HG02938 (cell line): ENCODE data around the gene TRPV4.

Experiments
- ATAC-seq: cut with Tn5 transposase; IDR thresholded peaks from one replicate; pipeline ENCODE4 v1.9.1; 2021; ENCODE audit warnings: mild to moderate bottlenecking, moderate library complexity; ENCODE audit not compliant: unreplicated experiment

TRPV4 gene

DNA sequence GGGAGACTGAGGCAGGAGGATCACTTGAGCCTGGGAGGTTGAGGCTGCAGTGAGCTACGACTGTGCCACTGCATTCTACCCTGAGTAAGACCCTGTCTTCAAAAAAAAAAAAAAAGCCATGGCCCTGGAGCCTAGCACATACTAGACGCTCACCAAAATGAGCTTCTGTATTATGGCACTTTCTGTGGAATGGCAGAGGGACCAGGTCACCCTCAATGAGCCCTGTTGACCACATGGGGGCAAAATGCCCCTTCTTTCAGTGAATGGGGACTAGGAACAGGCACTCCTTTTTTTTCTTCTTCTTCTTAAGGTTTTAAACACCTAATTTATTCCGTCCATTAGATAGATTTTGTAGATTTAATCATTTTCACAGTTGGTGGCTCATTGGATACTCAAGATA, 69.1 kb downstream of the TRPV4 start:
- no peak for ATAC-seq

DNA sequence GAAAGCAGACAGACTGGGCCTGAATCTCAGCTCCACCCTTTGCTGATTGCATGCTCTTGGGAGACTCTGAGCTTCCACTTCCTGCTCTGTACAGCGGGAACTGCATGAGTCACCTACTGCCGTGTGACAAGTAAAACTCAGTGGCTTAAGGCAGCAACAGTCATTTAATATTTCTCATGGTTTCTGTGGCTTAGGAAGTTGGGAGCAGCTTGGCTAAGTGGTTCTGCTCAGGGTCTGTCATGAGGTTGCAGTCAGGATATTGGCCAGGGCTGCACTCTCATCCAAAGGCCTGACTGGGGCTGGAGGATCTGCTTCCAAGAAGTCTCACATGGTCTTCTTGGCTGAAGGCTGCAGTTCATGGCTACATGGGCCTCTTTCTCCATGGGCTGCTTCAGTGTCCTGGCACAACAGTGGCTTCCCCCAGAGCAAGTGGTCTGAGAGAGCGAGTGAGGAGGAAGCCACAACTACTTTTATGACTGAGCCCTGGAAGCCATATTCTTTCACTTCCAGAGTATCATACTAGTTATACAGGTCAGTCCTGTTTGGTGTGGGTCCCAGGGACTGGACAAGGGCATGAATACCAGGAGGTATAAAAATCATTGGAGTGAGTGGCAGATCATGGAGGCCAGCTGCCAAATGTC, 69.9 kb downstream of the TRPV4 start:
- no peak for ATAC-seq

DNA sequence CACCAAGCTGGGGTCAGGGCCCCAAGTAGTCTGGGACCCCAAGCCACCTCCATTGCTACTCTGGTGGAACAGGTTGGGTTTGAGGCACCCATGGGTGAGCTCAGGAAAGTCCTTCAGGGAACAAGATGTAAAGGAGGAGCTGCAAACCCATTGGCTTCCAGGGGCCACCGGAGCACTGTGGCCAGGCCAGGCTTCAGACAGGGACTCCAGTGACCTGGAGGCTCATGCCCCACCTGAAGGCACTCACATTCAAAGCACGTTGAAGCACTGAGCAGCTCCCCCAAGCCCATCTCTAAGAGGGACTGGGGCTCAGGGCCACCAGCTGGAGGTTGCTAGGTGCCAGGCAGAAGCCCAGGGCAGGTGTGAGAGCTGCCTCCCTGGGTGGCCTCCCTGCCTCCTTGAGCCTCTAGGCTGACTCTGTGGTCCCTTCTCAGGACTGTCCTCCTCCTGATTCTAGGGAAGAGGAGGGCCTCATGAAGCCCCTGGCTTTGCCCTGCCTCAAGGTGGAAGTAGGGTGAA, 70.5 kb downstream of the TRPV4 start:
- ATAC-seq, result no peak

DNA sequence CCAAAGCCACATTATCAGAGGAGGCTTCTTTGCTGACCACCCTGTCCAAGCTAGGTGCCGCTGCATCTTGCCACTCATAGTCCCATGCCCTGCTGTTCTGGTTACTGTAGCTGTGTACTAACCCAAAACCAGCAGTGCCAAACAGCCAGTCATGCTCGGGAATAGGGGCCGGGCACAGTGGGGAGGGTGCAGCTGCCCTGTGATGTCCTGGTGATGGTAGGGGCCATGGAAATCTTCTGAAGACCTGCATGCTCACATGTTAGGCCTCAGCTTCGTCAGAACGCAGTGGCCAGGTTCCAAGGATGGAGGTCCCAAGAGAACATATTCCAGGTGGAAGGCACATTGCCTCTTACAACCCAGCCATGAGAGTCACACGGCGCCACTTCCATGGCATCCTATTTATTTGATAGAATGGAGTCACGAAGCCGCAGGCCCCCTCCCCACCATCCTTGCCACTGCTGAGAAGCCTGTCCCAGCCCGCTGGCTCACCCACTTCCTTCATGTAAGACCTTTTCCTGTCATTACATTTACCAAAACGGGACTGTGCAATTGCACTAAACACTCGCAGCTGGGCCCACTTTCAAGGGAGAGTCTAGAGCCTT, 71.0 kb downstream of the TRPV4 start:
- ATAC-seq, result no peak

DNA sequence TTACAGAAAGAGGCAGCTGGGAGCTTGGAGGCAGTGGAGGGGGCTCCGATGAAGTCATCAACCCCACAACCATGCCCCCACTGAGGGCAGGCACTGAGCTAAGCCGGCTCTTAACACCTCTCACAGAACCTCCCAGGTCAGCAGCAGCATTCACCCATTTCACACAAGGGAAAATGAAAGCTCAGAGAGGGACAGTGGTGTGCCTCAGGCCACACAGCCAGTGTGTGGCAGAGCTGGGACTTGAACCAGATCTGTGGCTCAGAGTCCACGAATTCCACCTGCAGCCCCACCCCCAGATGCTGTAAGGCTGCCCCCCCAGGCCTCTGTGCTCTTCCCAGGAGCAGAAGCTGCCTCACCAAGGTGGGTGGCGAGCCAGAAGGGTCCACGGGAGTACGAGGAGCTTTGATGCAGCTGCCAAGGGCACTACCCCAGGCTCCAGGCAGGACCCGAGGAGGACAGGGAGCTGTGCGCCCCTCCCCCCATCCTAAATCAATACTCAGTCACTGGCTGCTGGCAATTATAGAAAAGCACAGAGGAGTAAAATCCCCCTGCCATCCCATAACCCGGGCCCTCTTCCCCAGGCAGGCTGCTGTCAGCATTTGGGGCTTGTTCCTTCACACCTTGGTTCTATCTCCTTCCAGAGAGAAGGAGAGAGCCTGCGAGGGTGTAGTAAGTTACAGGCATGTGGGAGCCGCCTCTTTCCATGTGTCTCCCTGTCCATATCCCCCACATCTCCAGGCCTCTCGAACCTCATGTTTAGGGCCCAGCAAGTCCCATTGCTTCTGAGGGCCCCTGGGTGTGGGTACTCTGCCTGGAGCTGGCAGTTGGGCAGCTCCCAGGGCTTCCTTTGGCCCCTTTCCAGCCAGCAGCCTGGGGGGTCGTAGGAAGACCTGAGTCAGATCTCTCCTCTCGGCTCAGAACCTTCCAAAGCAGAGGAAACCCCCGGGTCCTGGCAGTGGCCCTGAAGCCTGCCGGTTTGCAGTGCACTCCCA, 72.0 kb downstream of the TRPV4 start:
- ATAC-seq, result no peak

DNA sequence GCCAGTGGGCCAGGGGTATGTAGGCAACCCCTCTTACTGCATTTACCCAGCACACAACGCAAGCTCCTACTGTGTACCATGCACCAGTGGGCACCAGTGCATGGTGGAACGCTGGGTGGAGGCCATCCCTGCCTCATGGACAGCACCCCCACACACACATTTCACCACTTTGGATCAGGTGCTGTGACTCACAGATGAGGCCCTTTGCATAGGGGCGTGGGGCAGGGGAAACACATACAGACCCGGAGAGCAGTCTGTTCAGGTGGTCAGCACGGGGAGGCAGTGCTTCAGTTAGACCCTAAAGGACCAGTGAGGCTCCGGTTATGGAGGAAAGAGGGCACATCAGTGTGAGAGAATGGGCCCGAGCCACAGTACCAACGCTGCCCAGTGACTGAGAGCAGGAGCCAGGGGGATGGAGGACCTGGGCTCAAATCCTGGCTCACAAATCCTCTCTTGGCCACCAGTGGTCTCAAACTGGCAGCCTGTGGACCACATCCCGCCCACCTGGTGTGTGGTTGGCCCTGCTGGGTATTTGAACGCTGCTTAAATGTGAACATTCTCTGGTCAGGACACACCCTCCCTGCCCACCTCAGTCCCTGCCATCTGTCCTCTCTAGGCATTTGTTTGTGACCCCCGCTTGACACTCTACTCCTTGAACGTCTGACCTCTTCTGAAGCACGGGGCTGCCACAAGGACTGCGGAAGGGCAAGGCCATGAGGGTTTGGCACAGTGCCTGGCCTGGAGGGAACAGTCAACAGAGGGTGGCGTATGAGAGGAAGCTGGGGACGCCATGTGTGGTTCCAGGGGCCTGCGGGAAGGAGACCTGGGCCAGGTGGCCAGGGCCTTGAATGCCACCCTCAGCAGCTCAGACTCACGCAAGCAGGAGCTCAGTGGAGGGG, 72.9 kb downstream of the TRPV4 start:
- no peak for ATAC-seq

DNA sequence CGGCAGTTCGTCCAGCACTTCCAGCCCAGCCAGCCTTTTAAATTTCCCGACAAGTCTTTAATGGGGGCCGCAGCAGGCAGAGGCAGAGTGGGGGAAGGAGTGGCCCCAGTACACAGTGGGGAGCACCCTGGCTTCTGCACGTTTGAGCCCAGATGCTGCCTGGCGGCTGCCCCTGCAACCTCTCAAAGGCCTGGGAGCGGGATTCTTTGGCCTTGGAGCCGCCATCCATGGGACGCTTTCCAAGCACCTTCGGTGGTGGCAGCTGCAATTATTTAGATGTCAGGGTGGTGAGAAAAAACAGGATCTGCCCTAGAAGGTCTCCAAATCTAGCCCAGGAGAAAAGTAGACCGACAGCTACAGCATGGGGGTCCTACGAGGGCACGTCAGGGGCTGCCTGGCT, 73.6 kb downstream of the TRPV4 start:
- no peak for ATAC-seq

DNA sequence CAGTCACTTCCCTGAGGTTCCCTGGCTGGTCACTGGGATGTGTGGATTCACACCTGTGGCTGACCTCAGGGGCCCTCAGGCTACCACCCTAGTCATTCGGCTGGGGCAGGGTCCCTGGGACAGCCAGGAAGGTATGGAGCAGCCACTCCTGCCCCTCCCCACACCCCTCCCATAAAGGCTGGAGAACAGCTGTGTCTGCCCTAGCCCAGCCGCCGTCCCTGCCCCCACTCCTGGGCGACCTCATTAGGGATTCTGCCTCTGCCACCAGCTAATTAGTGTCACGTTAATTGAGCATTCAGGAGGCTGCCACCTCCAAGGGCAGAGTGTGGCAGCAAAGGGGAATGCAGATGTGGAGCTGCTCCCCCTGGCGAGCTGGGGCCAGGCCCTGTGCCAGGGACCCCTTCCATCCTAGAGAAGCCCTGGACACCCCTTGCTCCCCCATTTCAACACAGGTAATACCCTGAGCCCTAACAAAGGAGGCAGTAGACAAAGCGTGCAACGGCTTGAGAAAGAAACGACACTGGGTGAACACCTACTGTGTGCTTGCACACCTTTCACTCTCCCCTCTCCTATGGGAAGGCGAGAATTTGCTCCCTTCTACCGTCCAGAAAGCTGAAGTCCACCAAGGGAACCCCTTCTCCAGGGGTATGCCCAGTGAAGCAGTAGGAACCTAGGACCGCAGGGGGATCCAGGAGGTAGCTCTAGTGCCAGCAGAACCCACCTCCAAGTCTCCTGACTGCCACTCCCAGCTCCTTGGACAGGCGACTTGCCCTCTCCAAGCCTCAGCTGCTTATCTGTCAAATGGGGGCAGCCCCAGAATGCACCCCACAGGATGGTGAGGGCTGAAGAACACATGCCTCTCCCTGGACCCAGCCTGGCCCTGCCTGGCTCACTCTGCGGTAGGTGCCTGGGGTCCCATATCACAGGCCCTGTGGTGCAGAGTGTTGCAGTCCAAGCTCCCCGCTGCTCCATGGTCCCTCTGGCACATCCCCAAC, 74.5 kb downstream of the TRPV4 start:
- no peak for ATAC-seq

DNA sequence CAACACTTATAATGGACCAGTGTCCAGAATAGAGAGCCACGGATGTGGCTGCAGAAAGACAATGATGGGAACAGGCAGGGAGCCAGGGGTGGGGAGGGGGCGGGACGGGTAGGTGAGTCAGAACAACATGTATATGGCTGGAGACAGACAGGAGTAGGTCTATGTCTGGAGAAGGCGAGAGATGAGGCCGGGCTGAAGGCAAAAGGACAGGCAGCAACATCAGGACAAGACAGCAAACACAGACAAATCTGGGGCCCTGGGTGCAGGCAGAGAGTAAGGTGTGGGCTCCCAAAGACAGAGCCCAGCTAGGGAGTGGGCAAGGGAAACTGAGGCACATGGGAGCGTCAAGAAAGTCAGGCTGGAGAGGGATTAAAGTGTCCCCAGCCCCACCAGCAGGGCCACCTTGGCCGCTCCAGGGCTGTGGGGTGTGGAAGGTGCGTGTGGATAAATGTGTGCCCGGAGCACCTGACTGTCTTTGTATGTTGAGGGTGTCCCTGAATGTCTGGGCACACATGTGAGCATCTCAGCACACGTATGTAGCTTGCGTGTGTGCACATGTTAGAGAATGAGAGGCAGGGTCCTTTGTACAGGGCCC, 75.4 kb downstream of the TRPV4 start:
- ATAC-seq, result no peak

DNA sequence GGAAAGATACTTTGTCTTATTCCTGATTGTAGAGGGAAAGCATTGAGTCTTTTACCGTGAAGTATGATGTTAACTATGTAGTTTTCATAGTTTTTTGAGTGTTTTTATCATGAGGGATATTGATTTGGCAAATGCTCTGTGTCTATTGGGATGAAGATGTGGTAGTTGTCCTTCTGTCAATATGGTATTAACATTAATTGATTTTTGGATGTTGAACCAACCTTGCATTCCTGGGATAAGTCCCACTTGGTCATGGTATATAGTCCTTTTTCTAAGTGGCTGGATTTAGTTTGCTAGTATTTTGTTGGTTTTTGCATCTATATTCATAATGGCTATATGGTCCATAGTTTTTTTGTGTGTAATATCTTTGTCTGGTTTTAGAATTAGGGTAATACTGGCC, 76.7 kb downstream of the TRPV4 start:
- ATAC-seq, result no peak

DNA sequence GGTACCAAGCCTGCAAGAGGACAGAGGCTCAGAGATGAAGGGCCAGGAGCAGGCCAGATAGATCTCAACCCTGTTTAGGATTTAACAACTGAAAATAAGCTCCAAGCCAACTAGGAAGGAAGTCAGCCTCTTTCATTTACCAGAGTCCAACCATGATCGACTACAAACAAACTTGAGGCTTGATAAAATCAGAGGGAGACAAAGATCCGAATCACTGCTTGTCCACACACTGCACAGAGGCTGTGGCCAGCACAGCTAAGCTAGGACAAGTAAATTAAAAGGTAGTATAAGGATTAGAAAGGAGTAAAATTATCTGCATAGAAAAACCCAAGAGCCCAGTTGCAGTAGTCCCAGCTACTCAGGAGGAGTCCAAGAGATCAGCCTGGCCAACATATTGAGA, 79.2 kb downstream of the TRPV4 start:
- no peak for ATAC-seq

DNA sequence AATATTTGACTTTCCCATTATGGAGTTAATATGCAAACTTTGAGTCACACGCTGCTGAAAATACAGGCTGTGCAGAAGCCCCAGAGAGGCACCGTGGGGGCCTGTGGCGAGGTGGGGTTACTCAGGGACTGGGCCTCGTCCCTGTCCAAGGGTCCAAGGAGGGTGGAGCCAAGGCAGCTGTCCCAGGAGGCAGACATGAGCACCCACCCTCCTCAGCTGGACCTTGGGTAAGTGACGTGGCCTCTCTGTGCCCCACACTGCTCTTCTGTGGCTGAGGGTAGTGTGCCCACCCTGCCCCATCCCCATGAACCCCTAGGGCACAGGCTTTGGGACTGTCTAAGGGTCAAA, 80.2 kb downstream of the TRPV4 start:
- no peak for ATAC-seq

DNA sequence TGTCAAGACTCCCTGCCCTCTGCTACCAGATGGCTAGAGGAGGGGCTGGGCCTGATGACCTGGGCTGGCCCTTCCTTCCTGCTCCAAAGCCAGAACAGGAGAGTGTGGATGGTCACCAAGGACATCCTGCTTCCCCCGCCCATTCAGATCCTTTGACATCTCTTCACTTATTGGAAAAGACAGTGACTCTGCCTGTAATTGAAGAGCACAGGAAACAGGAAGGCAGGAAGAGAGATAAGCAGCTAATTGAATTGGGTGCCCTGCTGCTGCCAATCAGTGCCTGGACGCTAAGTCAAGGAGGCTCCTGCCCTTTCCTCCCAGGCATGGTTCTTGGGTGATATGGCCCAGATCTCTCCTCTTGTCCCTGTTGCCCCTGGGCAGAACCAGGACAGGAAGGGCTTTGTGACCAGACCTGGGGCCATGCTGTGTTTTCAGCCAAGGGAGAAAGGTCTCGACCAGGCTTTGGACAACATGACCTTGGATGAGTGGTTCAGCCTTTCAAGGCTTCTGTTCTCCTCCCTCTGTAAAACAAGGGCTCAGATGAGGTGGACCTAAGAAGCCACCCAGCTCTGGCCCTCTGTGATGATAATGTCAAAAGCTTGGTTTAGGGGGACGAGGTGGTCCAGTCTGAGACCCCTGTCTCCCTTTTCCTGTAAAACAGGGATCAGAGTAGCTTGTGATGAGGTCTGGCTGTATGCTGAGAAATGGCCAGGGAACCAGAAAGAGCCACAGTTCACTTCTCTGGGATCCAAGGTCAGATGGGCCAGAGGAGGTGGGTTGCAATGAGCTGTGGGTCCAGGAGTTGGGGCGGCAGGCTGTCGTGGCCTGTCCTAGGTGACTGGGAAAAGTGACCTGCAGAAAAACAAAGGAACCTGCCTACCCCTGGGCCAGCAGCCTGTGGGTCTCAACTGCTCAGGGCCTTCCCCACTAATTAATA, 80.8 kb downstream of the TRPV4 start:
- no peak for ATAC-seq

DNA sequence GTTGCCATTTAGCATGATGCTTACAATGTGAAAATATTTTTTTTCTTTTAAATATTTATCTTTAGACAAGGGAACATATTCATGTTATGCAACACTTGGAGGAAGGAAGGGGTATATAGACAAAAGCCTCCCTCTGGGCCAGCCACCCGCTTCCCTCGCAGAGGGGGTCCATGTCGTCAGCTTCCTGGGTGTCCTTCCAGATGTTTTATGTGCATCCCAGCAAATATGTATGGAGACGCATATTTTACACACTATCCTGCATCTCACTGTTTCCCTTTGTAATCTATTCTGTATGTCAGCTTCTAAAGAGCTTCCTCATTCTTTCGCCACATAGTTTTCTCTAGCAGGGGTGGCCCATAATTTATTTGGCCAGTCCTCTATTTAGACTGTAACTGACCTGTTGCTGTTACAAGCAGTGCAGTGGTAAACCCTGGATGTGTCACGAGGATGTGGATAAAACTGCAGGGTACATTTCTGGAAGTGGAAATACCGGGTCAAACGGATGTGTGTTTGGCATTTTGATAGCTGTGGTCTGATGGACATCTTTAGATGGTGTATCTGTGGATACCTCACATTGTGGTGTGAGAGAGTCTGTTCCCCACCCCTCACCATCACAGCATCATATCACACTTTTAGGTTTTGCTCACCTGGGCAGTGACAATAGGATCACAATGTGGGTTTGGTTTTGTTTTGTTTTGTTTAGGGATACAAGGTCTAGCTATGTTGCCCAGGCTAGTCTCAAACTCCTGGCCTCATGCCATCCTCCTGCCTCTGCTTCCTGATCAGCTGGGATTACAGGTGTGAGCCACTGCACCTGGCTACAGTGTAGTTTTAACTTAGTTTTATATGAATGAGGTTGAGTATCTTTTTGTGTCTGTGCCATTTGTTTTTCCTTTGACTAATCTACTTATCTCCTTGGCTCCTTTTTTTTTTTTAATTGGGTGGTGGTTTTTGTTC, 87.9 kb downstream of the TRPV4 start:
- no peak for ATAC-seq

DNA sequence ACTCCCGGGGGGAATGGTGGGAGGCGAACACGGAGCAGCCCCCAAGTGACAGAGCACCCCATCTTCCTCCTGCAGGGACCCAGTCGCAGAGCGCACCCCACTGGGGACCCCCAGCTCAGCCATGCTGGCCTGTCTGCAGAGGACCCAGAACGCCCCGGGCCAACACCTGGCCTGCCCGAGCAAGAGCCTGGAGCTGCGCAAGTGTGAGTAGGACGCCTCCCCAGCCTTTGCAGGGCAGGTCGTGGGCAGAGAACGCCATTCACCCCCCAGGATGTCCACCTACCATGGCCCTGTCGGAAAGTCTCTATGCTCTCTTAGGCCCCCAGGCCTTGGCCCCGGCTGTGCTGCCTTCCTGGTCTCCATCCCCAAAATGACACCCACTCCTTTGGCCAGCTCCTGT, 89.2 kb downstream of the TRPV4 start:
- ATAC-seq, result no peak

DNA sequence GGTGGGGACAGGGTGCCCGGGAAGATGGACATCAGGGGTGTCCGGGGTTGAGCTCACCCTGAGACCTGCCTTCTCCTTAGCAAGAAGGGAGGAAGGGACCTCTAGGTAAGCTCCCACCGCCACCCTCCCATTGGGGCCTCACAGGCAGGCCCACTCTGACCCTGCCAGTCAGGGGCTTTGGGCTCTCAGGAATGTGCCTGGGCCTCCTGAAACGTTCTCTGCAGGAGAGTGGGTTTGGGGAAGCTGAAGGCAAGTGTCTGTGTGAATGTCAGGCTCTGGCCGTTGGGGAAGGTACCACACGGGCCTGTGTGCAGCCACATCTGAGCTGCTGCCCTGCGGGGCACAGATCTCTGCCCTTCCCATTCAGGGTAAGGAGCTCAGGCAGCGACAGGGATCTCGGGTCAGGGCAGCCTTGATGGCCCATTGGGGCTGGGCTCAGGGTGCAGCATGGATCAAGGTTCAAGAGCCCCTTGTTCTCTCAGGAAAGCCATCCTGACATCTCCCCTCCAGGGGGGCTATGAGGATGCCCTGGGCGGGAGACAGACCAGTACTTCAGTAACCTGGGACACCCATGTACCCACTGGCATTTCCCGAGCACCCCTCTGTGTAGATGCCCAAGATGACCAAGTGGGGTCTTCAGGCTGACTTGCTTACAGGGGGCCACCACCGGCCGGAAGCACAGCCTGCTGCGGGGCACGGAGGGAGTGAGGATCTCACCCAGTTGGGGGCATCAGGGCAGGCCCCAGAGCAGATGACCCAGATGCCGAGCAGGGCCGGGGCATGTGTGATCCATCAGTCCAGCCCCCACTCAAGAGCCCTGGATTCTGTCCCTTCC, 89.9 kb downstream of the TRPV4 start:
- ATAC-seq, result no peak
